Naive thymus-derived CD8-positive, alpha-beta T cell (primary cell): Measurements from ENCODE around the gene SNHG17. TPM values are rescaled to one million over a fixed set of nuclear protein-coding genes. Genes with fewer than 3 reads are reported as not detected.
A peak's percentile ranks its signal among the peaks of the same experiment; 100 is the strongest.

Source experiments
- ATAC-seq, 2 donors: fragments of 150-1000 bp; cut with Tn5 transposase in 1 of 2; sonication (Bioruptor Pico), chemical (Tn5 transposase) in 1 of 2; 1 replicate in 1 of 2; 2 replicates in 1 of 2; pipeline ENCODE4 v1.10.0; 2021; ENCODE audit warnings: mild to moderate bottlenecking in 2 of 2, moderate library complexity in 2 of 2
- POLR2A ChIA-PET: fragments of 350-600 bp; sonication (Branson Sonifier 250); formaldehyde crosslinking; loops from one replicate; lab custom pipeline; 2021; ENCODE audit warnings: antibody characterized with exemption; lab: Charles Lee
- DNase-seq, 10 donors: peaks; one replicate each; pipeline versions ENCODE4 v3.0.0 to v3.0.0-alpha.2; 2020 to 2022
- H3K27ac Mint-ChIP-seq, 10 donors: one replicate each; pipeline ENCODE4 v1.8.0; 2020 to 2022; ENCODE audit warnings: mild to moderate bottlenecking in 10 of 10, mixed read lengths in 10 of 10, moderate library complexity in 4 of 10, inconsistent platforms in 1 of 10
- H3K27me3 Mint-ChIP-seq, 5 donors: one replicate each; pipeline ENCODE4 v1.8.0; 2021 to 2022; ENCODE audit warnings: mixed read lengths in 5 of 5
- H3K36me3 Mint-ChIP-seq, 3 donors: one replicate each; pipeline ENCODE4 v1.8.0; 2020 to 2022; ENCODE audit warnings: mixed read lengths in 3 of 3, mild to moderate bottlenecking in 2 of 3, inconsistent platforms in 1 of 3
- H3K4me1 Mint-ChIP-seq, 4 donors: one replicate each; pipeline ENCODE4 v1.8.0; 2021 to 2022; ENCODE audit warnings: mixed read lengths in 4 of 4
- H3K4me3 Mint-ChIP-seq, 10 donors: one replicate each; pipeline ENCODE4 v1.8.0; 2020 to 2022; ENCODE audit warnings: mild to moderate bottlenecking in 10 of 10, mixed read lengths in 10 of 10, moderate library complexity in 6 of 10, inconsistent platforms in 1 of 10
- H3K9me3 Mint-ChIP-seq, 9 donors: one replicate each; pipeline ENCODE4 v1.8.0; 2020 to 2022; ENCODE audit warnings: mixed read lengths in 9 of 9, mild to moderate bottlenecking in 3 of 9, inconsistent platforms in 1 of 9, moderate library complexity in 1 of 9
- polyA plus RNA-seq, 3 donors: library from polyadenylated mRNA; unstranded; fragments of 300-500 nt; fragmentation: Illumina TruSeq; gene quantifications; one replicate each; pipeline ENCODE4 v1.2.3, GENCODE V29; 2021
- total RNA-seq, 8 experiments: library from RNA in 2 of 8; stranded (reverse) in 2 of 8; gene quantifications; one replicate each; pipeline ENCODE4 v1.2.3 and lab custom pipeline; 2021 to 2026

Gene SNHG17
- total and polyA plus RNA-seq, 5 experiments from 2014 or later = 33.8 to 127 (median 75.3) TPM

GRCh38 chr20:38430679-38431325 lies 4.3 kb downstream of the SNHG17 start:
- Mint-ChIP-seq H3K27ac (peak overlapping the region in 6 of 10 donors; percentile 50 to 84 (median 64)), H3K36me3 (peaks cover 0 to 79% (median 9%) of the 10 kb centered on the region in 3 donors), H3K27me3 (no peaks in the 10 kb centered on the region), H3K4me1 (peaks cover 34 to 77% (median 60%) of the 10 kb centered on the region in 4 donors), H3K4me3 (peak overlapping the region in 1 of 10 donors; percentile 22), H3K9me3 (no peaks in the 10 kb centered on the region)
- POLR2A ChIA-PET = no interaction called here
- ATAC-seq (no peak), DNase-seq (no peak)

DNA sequence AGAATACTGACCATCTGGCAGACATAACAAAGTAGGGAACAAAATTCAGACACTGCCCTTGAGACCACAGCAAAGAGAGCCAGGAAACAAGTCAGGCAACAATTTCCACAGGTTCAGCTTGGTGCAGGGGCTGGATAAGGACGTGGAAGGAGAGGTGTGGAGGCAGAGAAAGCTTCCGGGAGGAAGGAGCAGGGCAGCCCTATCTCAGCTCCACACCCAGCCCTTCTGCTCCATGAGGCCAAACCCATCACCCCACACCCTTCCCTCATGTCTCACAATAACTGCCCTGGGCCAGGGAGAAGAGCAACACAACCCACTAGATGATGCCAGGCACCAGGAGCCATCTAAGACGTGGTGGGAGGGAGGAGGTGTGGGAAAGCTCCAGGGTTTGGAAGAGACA lies 5.8 kb downstream of the SNHG17 start:
- ATAC-seq (no peak), DNase-seq (no peak)
- peak overlapping the region in 4 of 10 donors; percentile 5 to 72 (median 36) for H3K27ac Mint-ChIP-seq
- no peak overlapping the region for H3K4me3 Mint-ChIP-seq
- peaks cover 36 to 79% (median 61%) of the 10 kb centered on the region in 4 donors for H3K4me1 Mint-ChIP-seq
- POLR2A ChIA-PET = no interaction called here
- no peaks in the 10 kb centered on the region for H3K9me3 Mint-ChIP-seq
- H3K27me3 Mint-ChIP-seq = no peaks in the 10 kb centered on the region
- H3K36me3 Mint-ChIP-seq = peaks cover 0 to 94% (median 9%) of the 10 kb centered on the region in 3 donors

DNA sequence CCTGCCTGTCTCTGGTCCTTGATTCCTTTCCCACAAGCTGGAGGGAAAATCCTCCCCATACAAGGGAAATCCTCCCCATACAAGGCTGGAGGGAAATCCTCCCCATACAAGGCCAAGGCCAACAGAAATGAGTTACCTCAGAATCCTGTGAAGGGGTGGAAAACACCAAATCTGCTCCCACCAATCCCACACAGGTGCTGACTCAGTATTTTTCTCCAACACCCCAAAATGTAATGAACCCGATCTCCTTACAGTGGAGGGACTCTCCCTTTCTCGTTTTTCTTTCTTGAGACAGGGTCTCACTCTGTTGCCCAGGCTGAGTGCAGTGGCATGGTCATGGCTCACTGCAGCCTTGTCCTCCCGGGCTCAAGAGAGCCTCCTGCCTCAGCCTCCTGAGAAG lies 6.3 kb downstream of the SNHG17 start:
- POLR2A ChIA-PET = no interaction called here

DNA sequence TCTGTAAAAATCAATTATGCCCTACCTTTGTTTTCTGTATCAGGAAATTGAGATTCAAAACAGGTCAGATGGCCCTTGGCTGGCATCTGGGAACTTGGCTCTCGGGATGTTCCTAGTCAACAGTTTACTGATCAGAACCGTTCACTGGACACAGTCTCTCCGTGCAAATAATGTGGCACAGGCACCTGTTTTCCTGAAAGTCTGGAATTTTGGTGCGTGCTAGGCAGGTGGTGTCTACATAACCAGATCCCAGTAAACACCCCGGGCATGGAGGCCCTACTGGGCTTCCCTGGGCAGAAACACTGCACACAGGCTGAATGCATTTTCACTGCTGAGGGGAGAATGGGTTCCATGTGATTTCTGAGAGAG lies 7.5 kb downstream of the SNHG17 start:
- POLR2A ChIA-PET = no interaction called here
- Mint-ChIP-seq H3K36me3 (peaks cover 0 to 97% (median 12%) of the 10 kb centered on the region in 3 donors), H3K4me1 (peaks cover 31 to 65% (median 50%) of the 10 kb centered on the region in 4 donors)

More for the DNA sequence above, 6.3 kb downstream of the SNHG17 start:
- no peaks in the 10 kb centered on the region for H3K27me3 Mint-ChIP-seq
- no peaks in the 10 kb centered on the region for H3K9me3 Mint-ChIP-seq
- ATAC-seq = no peak
- no peak for DNase-seq
- H3K4me1 Mint-ChIP-seq = peaks cover 34 to 75% (median 57%) of the 10 kb centered on the region in 4 donors
- H3K4me3 Mint-ChIP-seq = peak overlapping the region in 2 of 10 donors; percentile 33 to 54
- H3K27ac Mint-ChIP-seq = peak overlapping the region in 4 of 10 donors; percentile 5 to 72 (median 35)
- H3K36me3 Mint-ChIP-seq = peaks cover 0 to 96% (median 9%) of the 10 kb centered on the region in 3 donors

DNA sequence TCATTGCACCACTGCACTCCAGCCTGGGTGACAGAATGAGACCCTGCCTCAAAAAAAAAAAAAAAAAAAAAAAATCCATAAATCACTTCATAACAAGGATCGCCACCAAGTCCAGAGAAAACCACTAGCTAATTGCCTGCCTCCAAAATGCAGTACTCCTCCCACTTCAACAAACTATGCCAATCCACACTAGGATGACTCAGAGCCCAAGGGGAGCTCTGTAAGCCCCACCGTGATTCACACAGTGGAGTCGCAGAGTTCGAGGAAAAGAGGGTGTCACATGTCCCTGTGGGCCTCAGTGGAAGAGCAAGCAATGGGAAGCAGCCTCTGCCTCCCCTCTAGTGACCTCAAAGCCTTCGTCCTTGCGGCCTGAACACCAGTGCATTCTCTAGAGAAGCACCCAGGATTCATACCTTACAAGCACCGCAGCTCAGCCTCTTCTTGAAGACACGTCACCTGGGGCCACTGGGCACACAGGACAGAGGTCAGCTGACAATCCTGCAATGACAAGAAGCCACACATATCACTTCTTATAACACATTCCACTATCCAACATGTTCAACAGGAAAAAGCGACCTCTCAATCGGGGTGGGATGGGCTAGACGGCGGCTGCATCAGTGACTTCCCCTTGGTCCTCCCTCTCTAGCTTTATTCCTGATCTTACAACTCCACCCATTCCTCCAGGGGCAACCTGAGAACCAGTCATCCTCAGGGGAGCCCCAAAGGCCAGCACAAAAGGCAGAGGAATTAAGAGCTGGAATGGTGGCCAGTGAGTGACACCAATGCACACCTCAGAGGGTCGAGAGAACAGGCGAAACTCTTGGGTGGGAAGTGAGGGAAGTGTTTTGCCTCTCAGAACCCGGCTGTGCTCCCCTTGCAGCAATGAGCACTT lies 8.9 kb downstream of the SNHG17 start:
- Mint-ChIP-seq H3K36me3 (peaks cover 0 to 98% (median 5%) of the 10 kb centered on the region in 3 donors), H3K4me1 (peaks cover 25 to 58% (median 41%) of the 10 kb centered on the region in 4 donors), H3K27ac (peak overlapping the region in 6 of 10 donors; percentile 20 to 82 (median 48)), H3K27me3 (no peaks in the 10 kb centered on the region), H3K4me3 (no peak overlapping the region), H3K9me3 (no peaks in the 10 kb centered on the region)
- POLR2A ChIA-PET = interaction anchor here (0.7 to 1.5 kb wide), 2 partner anchors 9 to 605 kb away, joined by 3 read pairs; partner anchors contain the start of gene SNHG17
- DNase-seq = no peak
- ATAC-seq = no peak

More for the DNA sequence above, 7.5 kb downstream of the SNHG17 start:
- Mint-ChIP-seq H3K27ac (peak overlapping the region in 1 of 10 donors; percentile 50), H3K9me3 (no peaks in the 10 kb centered on the region), H3K27me3 (no peaks in the 10 kb centered on the region), H3K4me3 (peak overlapping the region in 1 of 10 donors; percentile 20)
- DNase-seq = no peak
- no peak for ATAC-seq

DNA sequence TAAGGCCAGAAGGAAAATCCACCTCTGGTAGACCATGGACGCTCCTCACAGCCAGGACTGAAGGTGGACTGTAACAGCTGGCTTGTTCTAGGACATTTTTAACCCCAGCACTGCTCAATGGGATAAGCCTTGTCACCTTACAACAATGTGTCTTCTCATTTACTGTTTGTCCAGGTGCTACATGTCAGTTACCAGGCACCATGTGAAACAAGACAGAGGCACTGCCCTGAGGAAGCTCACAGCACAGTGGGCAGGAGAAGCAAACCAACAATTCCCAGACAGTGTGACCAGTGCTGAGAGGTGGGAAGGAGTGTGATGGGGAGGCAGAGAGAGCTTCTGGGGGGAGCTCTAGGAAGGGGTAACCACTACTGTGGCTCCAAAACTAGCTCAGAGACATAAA lies 10.7 kb downstream of the SNHG17 start:
- no peak for ATAC-seq
- no peak for DNase-seq
- POLR2A ChIA-PET = interaction anchor here (0.8 kb wide), 1 partner anchor 22 kb away, joined by 3 read pairs; no protein-coding TSS in a partner anchor
- peaks cover 18 to 46% (median 35%) of the 10 kb centered on the region in 4 donors for H3K4me1 Mint-ChIP-seq
- no peaks in the 10 kb centered on the region for H3K27me3 Mint-ChIP-seq
- H3K27ac Mint-ChIP-seq = peak overlapping the region in 3 of 10 donors; percentile 22 to 88 (median 51)
- H3K9me3 Mint-ChIP-seq = no peaks in the 10 kb centered on the region
- no peak overlapping the region for H3K4me3 Mint-ChIP-seq
- H3K36me3 Mint-ChIP-seq = peaks cover 0 to 98% (median 6%) of the 10 kb centered on the region in 3 donors

DNA sequence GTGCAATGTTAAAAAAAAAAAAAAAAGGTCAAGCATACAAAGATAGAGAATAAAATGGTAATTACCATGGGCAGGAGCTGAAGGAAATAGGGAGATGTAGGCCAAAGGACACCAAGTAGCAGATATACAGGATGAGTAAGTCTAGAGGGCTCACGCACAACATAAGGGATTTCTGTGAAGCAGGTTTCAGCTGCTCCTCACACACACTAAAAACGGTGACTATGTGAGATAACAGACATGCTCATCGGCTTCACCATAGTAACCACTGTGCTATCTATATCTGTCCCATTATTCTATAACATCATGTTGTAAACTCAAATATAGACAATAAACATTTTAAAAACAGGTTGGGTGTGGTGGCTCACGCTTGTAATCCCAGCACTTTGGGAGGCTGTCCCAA lies 11.6 kb downstream of the SNHG17 start:
- H3K27ac Mint-ChIP-seq = peak overlapping the region in 4 of 10 donors; percentile 0 to 75 (median 18)
- peaks cover 0 to 98% (median 8%) of the 10 kb centered on the region in 3 donors for H3K36me3 Mint-ChIP-seq
- H3K27me3 Mint-ChIP-seq = no peaks in the 10 kb centered on the region
- H3K9me3 Mint-ChIP-seq = no peaks in the 10 kb centered on the region
- peaks cover 14 to 37% (median 27%) of the 10 kb centered on the region in 4 donors for H3K4me1 Mint-ChIP-seq
- ATAC-seq (no peak), DNase-seq (no peak)
- no peak overlapping the region for H3K4me3 Mint-ChIP-seq
- POLR2A ChIA-PET = interaction anchor here (0.7 kb wide), 1 partner anchor 970 kb away, joined by 3 read pairs; no protein-coding TSS in a partner anchor

GRCh38 chr20:38421915-38422314 lies 13.2 kb downstream of the SNHG17 start:
- H3K4me3 Mint-ChIP-seq = no peak overlapping the region
- POLR2A ChIA-PET = no interaction called here

DNA sequence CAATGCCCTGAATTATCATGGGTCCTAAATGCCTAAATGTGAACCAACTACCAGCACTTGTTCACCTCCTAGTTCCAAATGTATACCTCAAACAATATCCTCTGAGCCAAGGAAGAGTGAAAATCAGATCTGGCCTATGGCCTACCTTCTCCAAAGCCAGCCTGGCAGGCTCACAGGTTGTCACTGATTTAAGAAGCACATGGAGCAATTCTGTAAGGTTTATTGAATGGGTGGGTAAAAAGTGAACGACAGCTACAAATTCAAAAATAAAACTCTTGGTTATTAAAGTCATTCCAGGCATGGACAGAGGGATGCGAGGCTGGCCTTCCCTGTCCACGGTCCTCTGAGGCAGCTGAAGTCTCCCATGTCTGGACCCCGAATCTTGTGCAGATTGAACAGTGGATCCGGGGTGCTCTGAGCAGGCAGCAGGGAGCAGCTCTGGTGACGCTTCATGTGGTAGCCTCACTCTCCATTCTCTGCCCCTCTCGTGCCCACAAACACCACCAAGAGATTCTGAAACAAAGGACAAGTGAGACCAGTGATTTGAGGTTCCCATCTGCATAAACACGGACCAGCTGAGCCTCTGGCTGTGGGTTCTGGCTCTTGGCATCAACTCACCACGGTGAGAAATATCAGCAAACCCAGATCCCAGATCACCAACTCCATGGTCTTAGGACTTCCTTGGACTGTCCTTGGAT lies 14.6 kb downstream of the SNHG17 start:
- H3K4me1 Mint-ChIP-seq = peaks cover 2 to 25% (median 14%) of the 10 kb centered on the region in 4 donors
- H3K27ac Mint-ChIP-seq = peak overlapping the region in 2 of 10 donors; percentile 35 to 53

More at GRCh38 chr20:38421915-38422314, 13.2 kb downstream of the SNHG17 start:
- Mint-ChIP-seq H3K27me3 (no peaks in the 10 kb centered on the region), H3K9me3 (no peaks in the 10 kb centered on the region), H3K27ac (peak overlapping the region in 2 of 10 donors; percentile 66 to 77), H3K36me3 (peaks cover 0 to 94% (median 13%) of the 10 kb centered on the region in 3 donors), H3K4me1 (peaks cover 4 to 29% (median 18%) of the 10 kb centered on the region in 4 donors)
- ATAC-seq (no peak), DNase-seq (no peak)

DNA sequence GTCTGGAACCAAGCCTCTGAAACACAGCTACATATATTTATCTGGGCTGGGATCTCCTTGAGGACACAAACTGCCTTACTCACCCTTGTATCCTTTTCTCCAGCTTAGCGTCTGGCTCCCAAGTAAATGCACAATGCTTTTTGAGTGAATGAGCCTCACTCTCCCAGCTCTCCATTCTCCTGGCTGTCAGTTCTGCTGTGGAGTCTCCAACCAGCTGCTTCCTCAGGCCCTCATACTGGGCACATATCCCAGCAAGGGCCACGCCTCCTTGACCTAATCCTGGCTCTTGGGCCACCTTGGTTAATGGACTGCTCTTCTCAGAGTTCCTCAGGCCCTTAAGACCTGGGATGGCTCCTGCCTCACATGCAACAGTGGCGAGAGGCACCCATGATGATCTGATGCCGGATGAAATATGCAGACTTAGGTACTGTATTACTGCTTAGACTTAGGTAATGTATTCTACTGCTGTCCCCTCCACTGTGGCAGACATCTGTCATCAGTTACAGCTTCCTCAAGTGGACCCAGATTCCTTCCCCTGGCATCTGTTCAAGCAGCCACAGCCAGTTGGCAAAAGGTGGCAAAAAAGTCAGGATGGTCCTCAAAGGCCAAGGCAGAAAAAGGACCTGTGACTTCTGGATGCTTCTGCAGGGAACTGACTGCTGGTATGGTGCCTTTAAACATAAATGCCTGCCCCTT lies 16.5 kb downstream of the SNHG17 start:
- Mint-ChIP-seq H3K9me3 (peaks cover 0 to 4% (median 0%) of the 10 kb centered on the region in 9 donors), H3K27ac (peak overlapping the region in 6 of 10 donors; percentile 38 to 82 (median 52)), H3K4me3 (no peak overlapping the region), H3K36me3 (peaks cover 10 to 88% (median 36%) of the 10 kb centered on the region in 3 donors), H3K27me3 (no peaks in the 10 kb centered on the region), H3K4me1 (peaks cover 2 to 14% (median 7%) of the 10 kb centered on the region in 4 donors)
- POLR2A ChIA-PET = no interaction called here
- ATAC-seq (peak in 1 of 2 donors; percentile 26), DNase-seq (no peak)

More for the DNA sequence above, 14.6 kb downstream of the SNHG17 start:
- no peak overlapping the region for H3K4me3 Mint-ChIP-seq
- peaks cover 10 to 93% (median 26%) of the 10 kb centered on the region in 3 donors for H3K36me3 Mint-ChIP-seq
- DNase-seq (no peak), ATAC-seq (no peak)
- H3K27me3 Mint-ChIP-seq = no peaks in the 10 kb centered on the region
- POLR2A ChIA-PET = interaction anchor here (1.4 kb wide), 1 partner anchor 14 kb away, joined by 4 read pairs; the partner anchor contains the start of gene SNHG17
- peaks cover 0 to 4% (median 0%) of the 10 kb centered on the region in 9 donors for H3K9me3 Mint-ChIP-seq

- H3K27ac Mint-ChIP-seq = peak overlapping the region in 1 of 10 donors; percentile 67
- peaks cover 0 to 4% (median 0%) of the 10 kb centered on the region in 9 donors for H3K9me3 Mint-ChIP-seq
- no peaks in the 10 kb centered on the region for H3K27me3 Mint-ChIP-seq
- ATAC-seq (no peak), DNase-seq (no peak)
- H3K4me1 Mint-ChIP-seq = no peaks in the 10 kb centered on the region
- H3K4me3 Mint-ChIP-seq = no peak overlapping the region
- H3K36me3 Mint-ChIP-seq = peaks cover 10 to 70% (median 43%) of the 10 kb centered on the region in 3 donors
- POLR2A ChIA-PET = no interaction called here
Observed at GRCh38 chr20:38414769-38415450, 20.2 kb downstream of the SNHG17 start.
